ENCODE results near the gene KIRREL3.

The KIRREL3 gene

GRCh38 chr11:126914941-126915340 lies 85.6 kb downstream of the KIRREL3 start:
- DNase-seq (ENCODE audit: low spot score): no peak

GRCh38 chr11:126914166-126914565 lies 86.4 kb downstream of the KIRREL3 start:
- DNase-seq (ENCODE audit: low spot score): no peak

GRCh38 chr11:126904520-126904919 lies 96.0 kb downstream of the KIRREL3 start:
- no peak for DNase-seq (ENCODE audit: low spot score)

GRCh38 chr11:126901783-126902182 lies 98.8 kb downstream of the KIRREL3 start:
- no peak for DNase-seq (ENCODE audit: low spot score)

- no peak for DNase-seq (ENCODE audit: low spot score)
These were observed 100.4 kb downstream of the KIRREL3 start for GRCh38 chr11:126899961-126900748.

- no peak for DNase-seq (ENCODE audit: low spot score)
These were observed 101.8 kb downstream of the KIRREL3 start for GRCh38 chr11:126898802-126899201.

GRCh38 chr11:126897430-126897829 lies 103.1 kb downstream of the KIRREL3 start:
- no peak for DNase-seq (ENCODE audit: low spot score)

GRCh38 chr11:126896025-126896424 lies 104.5 kb downstream of the KIRREL3 start:
- DNase-seq (ENCODE audit: low spot score): no peak

- no peak for DNase-seq (ENCODE audit: low spot score)
These were observed 106.8 kb downstream of the KIRREL3 start for GRCh38 chr11:126893796-126894195.

- no peak for DNase-seq (ENCODE audit: low spot score)
These were observed 107.8 kb downstream of the KIRREL3 start for GRCh38 chr11:126892756-126893155.

- no peak for DNase-seq (ENCODE audit: low spot score)
These were observed 108.9 kb downstream of the KIRREL3 start for GRCh38 chr11:126891556-126892217.

- DNase-seq (ENCODE audit: low spot score): no peak
These were observed 110.0 kb downstream of the KIRREL3 start for GRCh38 chr11:126890561-126890960.

GRCh38 chr11:126888115-126888712 lies 112.4 kb downstream of the KIRREL3 start:
- DNase-seq (ENCODE audit: low spot score): no peak

GRCh38 chr11:126886636-126887035 lies 113.9 kb downstream of the KIRREL3 start:
- DNase-seq (ENCODE audit: low spot score): no peak

- no peak for DNase-seq (ENCODE audit: low spot score)
These were observed 114.5 kb downstream of the KIRREL3 start for GRCh38 chr11:126886085-126886484.

GRCh38 chr11:126884594-126884993 lies 116.0 kb downstream of the KIRREL3 start:
- no peak for DNase-seq (ENCODE audit: low spot score)

- no peak for DNase-seq (ENCODE audit: low spot score)
These were observed 116.4 kb downstream of the KIRREL3 start for GRCh38 chr11:126884192-126884591.

- no peak for DNase-seq (ENCODE audit: low spot score)
These were observed 119.7 kb downstream of the KIRREL3 start for GRCh38 chr11:126880872-126881271.

GRCh38 chr11:126879516-126879915 lies 121.1 kb downstream of the KIRREL3 start:
- DNase-seq (ENCODE audit: low spot score): no peak

GRCh38 chr11:126878913-126879482 lies 121.6 kb downstream of the KIRREL3 start:
- no peak for DNase-seq (ENCODE audit: low spot score)

- DNase-seq (ENCODE audit: low spot score): no peak
These were observed 125.7 kb downstream of the KIRREL3 start for GRCh38 chr11:126874831-126875230.

GRCh38 chr11:126874276-126874675 lies 126.3 kb downstream of the KIRREL3 start:
- DNase-seq (ENCODE audit: low spot score): no peak

- DNase-seq (ENCODE audit: low spot score): no peak
These were observed 128.8 kb downstream of the KIRREL3 start for GRCh38 chr11:126871792-126872191.
